Epithelial cell of proximal tubule (primary cell): ENCODE data around the gene PRRX2. TPM values are rescaled to one million over a fixed set of nuclear protein-coding genes. Genes with fewer than 3 reads are reported as not detected.
"Not testable (repeated sequence)": the region's sequence is repeated elsewhere in the genome, so short reads cannot be mapped to it uniquely, and the experiment has no call there.

ENCODE experiments used
- DNase-seq: peaks from one replicate; pipeline ENCODE4 v3.0.0-alpha.2; 2011; ENCODE audit warnings: low read depth
- H3K4me3 ChIP-seq: 2 replicates; pipeline ENCODE4 v1.5.1; 2011; ENCODE audit warnings: low read depth, mild to moderate bottlenecking, low read length
- CTCF ChIP-seq: conservative IDR thresholded peaks from 2 replicates; pipeline ENCODE4 v1.5.1; 2012; ENCODE audit warnings: low read depth, mild to moderate bottlenecking, low read length
- total RNA-seq: library from RNA; depleted of rRNA; stranded (reverse); fragments of >200 nt; gene quantifications from 2 replicates; pipeline ENCODE4 v1.2.3, GENCODE V29; 2015

The PRRX2 gene
- total RNA-seq, 1 donor from 2014 or later = 0.17 TPM

DNA sequence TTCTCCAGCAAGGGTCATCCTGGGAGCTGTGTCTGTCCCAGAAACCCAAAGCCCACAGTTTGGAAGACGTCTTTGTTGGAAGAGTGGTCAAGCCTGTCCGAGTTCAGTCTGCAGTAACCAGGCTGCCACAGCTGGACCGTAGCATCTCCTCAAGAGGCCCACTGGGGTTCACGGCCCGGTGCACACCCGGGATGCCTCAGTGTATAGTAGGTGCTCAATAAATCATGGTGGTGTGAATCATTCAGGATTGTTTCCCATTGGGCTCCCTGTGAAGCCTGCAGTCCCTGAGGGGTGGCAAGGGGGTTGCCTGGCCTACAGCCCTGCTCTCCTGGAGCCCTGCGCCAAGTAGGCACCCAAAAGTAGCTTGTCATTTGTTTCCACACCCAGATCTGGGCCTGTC, 10.3 kb upstream of the PRRX2 start:
- DNase-seq = no peak

DNA sequence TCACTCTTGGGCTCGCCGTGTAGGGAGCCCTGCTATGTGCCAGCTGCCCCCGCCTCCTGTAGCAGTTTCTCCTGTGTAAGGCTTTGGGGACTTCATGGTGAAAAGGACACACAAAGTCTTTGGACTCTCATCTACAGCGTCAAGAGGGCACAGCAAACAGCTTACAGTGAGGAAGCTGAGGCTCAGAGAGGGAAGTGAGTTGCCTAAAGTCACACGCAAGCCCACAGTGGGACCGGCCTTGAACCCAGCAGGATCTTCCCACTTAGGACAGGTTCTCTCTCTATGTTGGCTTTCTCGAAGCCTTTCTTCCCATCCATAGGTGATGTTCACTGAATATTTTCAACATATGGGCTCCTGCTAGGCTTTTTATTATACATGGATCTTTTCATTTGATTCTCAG, 9.8 kb upstream of the PRRX2 start:
- DNase-seq = no peak
- H3K4me3 ChIP-seq = no peak overlapping the region
- TF ChIP-seq CTCF = no peak

More for the DNA sequence above, 10.3 kb upstream of the PRRX2 start:
- no peak overlapping the region for H3K4me3 ChIP-seq
- TF ChIP-seq CTCF = no peak

GRCh38 chr9:129656795-129657390, 8.6 kb upstream of the PRRX2 start:
- TF ChIP-seq CTCF = no peak
- H3K4me3 ChIP-seq = no peak overlapping the region
- DNase-seq = no peak

DNA sequence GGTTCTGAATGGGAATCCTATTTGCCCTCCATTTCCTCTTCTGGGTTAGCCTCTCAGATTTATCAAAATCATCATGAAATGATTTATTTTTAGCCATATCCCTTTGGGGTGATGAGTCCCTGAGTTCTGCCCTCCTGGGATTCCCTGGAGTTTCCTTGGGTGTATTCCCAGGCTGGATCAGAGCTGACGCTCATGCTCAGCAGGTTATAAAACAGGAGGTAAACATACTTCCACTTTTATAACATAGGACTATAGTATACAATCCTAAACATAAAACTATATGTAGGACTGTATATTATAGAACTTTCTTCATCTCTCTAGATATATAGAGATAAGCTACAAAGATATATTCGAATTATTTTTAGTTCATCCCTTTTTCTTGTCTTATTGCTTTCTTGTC, 4.4 kb upstream of the PRRX2 start:
- no peak for TF ChIP-seq CTCF
- no peak overlapping the region for H3K4me3 ChIP-seq

DNA sequence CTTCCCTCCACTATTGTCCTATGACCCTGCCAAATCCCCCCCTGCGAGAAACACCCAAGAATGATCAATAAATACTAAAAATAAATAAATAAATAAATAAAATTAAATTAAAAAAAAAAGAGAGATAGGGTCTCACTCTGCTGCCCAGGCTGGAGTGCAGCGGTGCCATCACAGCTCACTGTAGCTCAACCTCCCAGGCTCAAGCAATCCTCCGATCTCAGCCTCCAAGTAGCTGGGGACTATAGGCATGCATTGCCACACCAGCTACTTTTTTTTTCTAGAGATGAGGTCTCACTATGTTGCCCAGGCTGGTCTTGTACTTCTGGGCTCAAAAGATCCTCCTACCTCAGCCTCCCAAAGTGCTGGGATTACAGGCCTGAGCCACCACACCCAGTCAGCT, 3.2 kb upstream of the PRRX2 start:
- not testable (repeated sequence) for H3K4me3 ChIP-seq, DNase-seq

More for the DNA sequence above, 4.4 kb upstream of the PRRX2 start:
- no peak for DNase-seq

DNA sequence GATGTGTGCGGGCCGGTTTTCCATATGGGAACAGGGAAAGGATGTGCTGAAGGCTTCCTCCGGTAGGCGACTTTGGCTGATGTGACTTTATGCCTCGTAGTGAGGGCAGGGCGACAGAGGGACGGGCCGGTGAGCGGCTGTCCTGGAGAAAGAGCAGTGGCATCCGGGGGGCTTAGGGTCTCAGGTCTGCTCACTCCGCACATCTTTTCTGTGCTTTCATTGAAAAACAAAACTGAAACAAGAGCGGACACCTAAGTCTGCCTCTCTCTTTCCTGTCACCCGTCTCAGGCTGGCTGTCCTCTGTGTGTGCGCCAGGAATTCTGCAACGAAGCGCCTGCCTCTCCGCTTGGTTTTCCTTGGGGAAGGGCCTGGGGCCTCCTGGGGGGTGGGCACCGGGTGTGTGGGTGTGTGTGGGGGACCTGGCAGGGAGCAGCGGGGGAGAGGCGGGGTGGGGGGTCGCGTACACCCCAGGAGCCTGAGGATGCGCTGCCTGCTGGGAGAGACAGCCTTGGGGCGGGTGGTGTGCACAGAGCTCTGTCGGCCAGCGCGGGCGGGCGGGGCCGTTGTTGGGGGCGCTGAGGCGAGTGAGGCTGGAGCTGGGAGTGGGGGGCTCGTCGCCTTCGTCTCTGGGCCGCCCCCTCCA, 580 bp upstream of the PRRX2 start:
- no peak overlapping the region for H3K4me3 ChIP-seq
- TF ChIP-seq CTCF = no peak
- no peak for DNase-seq

DNA sequence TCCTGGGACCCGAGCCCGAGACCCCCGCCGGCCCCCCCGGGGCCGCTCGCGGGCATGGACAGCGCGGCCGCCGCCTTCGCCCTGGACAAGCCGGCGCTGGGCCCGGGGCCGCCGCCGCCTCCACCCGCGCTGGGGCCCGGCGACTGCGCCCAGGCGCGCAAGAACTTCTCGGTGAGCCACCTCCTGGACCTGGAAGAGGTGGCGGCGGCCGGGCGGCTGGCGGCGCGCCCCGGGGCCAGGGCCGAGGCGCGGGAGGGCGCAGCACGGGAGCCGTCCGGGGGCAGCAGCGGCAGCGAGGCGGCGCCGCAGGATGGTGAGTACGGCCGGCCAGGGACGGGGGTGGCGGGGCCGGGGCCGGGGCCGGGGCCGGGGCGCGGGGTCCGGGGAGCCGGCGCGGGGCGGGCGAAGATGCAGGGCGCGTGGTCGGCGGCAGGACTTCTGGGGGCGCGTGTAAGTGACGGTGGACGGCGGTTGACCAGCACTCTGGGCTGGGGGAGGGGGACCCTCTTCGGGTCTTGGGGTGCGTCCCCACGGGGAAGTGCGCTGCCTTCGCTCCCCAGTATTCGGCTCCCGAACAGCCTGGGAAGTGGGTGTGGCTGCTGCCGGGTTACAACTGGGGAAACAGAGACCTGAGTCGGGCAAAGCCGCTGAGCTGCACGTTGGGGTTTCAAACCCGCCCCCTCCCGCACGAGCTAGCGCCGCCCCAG, 520 bp downstream of the PRRX2 start:
- no peak overlapping the region for H3K4me3 ChIP-seq
- no peak for TF ChIP-seq CTCF

More for the DNA sequence above, 520 bp downstream of the PRRX2 start:
- no peak for DNase-seq
